Body of pancreas (tissue), 4 donors: ENCODE results near the gene STRBP. TPM values are rescaled to one million over a fixed set of nuclear protein-coding genes. Genes with fewer than 3 reads are reported as not detected.
"Not testable (repeated sequence)": the region's sequence is repeated elsewhere in the genome, so short reads cannot be mapped to it uniquely, and the experiment has no call there.

Source experiments
- ATAC-seq: fragments of 150-250 bp; one replicate; pipeline ENCODE4 v1.9.1; 2016
- DNase-seq, 4 donors: peaks; one replicate each; pipeline ENCODE4 v3.0.0-alpha.2; 2019
- H3K27ac ChIP-seq, 4 donors: fragments of 200-600 bp; sonication (generic); 1 replicate in 3 of 4; 2 replicates in 1 of 4; pipeline versions ENCODE4 v1.5.1 to v1.6.1; 2016 to 2019; ENCODE audit warnings: mild to moderate bottlenecking in 1 of 4, mixed read lengths in 1 of 4, moderate library complexity in 1 of 4
- H3K27me3 ChIP-seq, 2 donors: fragments of 200-600 bp; sonication (generic); one replicate each; pipeline ENCODE4 v1.6.0; 2016; ENCODE audit warnings: mild to moderate bottlenecking in 1 of 2
- H3K36me3 ChIP-seq, 2 donors: fragments of 200-600 bp; sonication (generic); replicated peaks in 1 of 2; 2 replicates each; pipeline ENCODE4 v1.5.1; 2016; ENCODE audit warnings: low read depth in 2 of 2; ENCODE audit not compliant: insufficient read depth in 1 of 2
- H3K4me1 ChIP-seq: fragments of 200-600 bp; sonication (generic); one replicate; pipeline ENCODE4 v1.6.0; 2016
- H3K4me3 ChIP-seq, 2 donors: fragments of 200-600 bp; sonication (generic); 1 replicate in 1 of 2; 2 replicates in 1 of 2; pipeline ENCODE4 v1.5.1; 2016 to 2019
- H3K9me3 ChIP-seq, 3 donors: fragments of 200-600 bp; sonication (generic); 1 replicate in 2 of 3; 2 replicates in 1 of 3; pipeline ENCODE4 v1.5.1; 2016
- CTCF ChIP-seq, 7 experiments: fragments of 450-650 bp in 4 of 7; fragments of 200-600 bp in 3 of 7; sonication (generic) in 3 of 7; IDR thresholded peaks; one replicate each; pipeline ENCODE4 v1.5.1; 2016 to 2019; ENCODE audit warnings: antibody characterized with exemption in 7 of 7
- POLR2A ChIP-seq, 3 donors: fragments of 450-650 bp; IDR thresholded peaks; one replicate each; pipeline ENCODE4 v1.6.1; 2016; ENCODE audit warnings: antibody characterized with exemption in 3 of 3, mild to moderate bottlenecking in 2 of 3
- WGBS, 2 donors: methylation state at CpG; one replicate each; pipeline ENCODE4 v1.1.5; 2017; 5-methylcytosine and 5-hydroxymethylcytosine counted together
- intact Hi-C: fragments of 100-400 bp; cut with DNase I; formaldehyde crosslinking; loops from one replicate; pipeline ENCODE4 v1.15.1; 2023
- total RNA-seq, 2 donors: library from RNA; depleted of rRNA; stranded (reverse); fragments of >200 nt; gene quantifications; one replicate each; pipeline ENCODE4 v1.1.0, GENCODE V29; 2016

Gene STRBP
- total RNA-seq, 2 donors from 2014 or later, result 11.5 to 13.5 TPM

GRCh38 chr9:123255718-123256117, 12.7 kb downstream of the STRBP start:
- Histone ChIP-seq H3K9me3 (no peaks in the 10 kb centered on the region), H3K4me3 (no peak overlapping the region), H3K27ac (no peak overlapping the region), H3K27me3 (no peaks in the 10 kb centered on the region), H3K36me3 (no peaks in the 10 kb centered on the region), H3K4me1 (peaks cover 24% of the 10 kb centered on the region)
- TF ChIP-seq CTCF (IDR thresholded peaks at IDR 0.05) (no peak), POLR2A (IDR thresholded peaks at IDR 0.05) (no peak)
- intact Hi-C loops, result no loop called here
- no peak for ATAC-seq
- 83 to 84% methylated on average over 3 of the region's 3 CpGs for WGBS, 2 donors
- no peak for DNase-seq

DNA sequence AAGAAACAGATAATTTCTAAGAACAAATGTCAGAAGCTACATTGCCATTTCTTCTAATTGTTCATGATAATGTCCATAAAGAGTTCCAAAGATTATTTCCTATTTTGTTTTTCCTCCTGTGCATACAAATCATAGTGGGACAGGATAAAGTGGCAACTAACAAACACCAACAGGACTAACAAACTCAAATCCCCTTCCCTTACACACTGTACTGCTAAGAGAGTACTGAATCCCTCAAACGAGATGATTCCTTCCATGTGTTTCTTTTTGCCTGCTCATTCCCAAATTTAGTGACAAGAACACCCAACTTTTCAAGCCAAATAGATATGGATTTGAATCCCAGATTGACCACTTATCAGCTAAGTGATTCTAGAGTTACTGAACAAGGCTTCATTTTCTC, 15.2 kb downstream of the STRBP start:
- Histone ChIP-seq H3K4me3 (no peak overlapping the region), H3K36me3 (no peaks in the 10 kb centered on the region), H3K27me3 (no peaks in the 10 kb centered on the region), H3K27ac (no peak overlapping the region), H3K4me1 (peaks cover 25% of the 10 kb centered on the region), H3K9me3 (no peaks in the 10 kb centered on the region)
- no peak for TF ChIP-seq CTCF (IDR thresholded peaks at IDR 0.05)
- no peak for TF ChIP-seq POLR2A (IDR thresholded peaks at IDR 0.05)
- intact Hi-C loops, result no loop called here
- DNase-seq (no peak), ATAC-seq (no peak)
- WGBS, 2 donors, result 78 to 91% methylated on average over 1 of the region's 1 CpG

DNA sequence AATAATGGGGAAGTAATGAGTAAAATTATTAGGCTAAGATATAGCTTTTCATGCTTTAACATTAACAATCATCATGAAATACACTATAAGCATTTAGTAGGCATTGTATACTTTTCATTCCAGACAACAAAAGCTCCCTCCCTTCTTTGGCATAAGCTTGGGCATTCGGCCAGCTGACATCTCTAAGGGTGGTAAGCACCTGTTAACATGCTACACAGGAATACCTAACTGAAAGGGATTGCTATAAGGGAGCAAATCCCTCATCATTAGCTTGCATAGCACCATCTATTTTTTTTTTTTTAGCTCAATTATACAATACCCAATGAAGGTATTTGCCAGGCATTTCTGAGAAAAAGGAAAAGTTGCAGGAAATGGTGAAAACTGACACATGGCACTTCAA, 16.6 kb downstream of the STRBP start:
- H3K36me3 ChIP-seq, result no peaks in the 10 kb centered on the region
- no peak overlapping the region for H3K27ac ChIP-seq
- ATAC-seq (no peak), DNase-seq (peak in 3 of 4 donors; percentile 25 to 58 (median 25))
- H3K9me3 ChIP-seq, result no peaks in the 10 kb centered on the region
- H3K4me3 ChIP-seq, result no peak overlapping the region
- intact Hi-C loops, result no loop called here
- H3K27me3 ChIP-seq, result no peaks in the 10 kb centered on the region
- TF ChIP-seq CTCF (IDR thresholded peaks at IDR 0.05) (no peak), POLR2A (IDR thresholded peaks at IDR 0.05) (no peak)
- WGBS, 2 donors, result 16 to 33% methylated on average over 1 of the region's 1 CpG
- H3K4me1 ChIP-seq, result peaks cover 25% of the 10 kb centered on the region

GRCh38 chr9:123251324-123251723, 17.1 kb downstream of the STRBP start:
- WGBS, 2 donors, result 11 to 31% methylated on average over 1 of the region's 1 CpG
- ATAC-seq (peak; percentile 48), DNase-seq (peak in 1 of 4 donors; percentile 5)
- peak overlapping the region in 1 of 4 donors; percentile 1 for H3K27ac ChIP-seq
- peaks cover 29% of the 10 kb centered on the region for H3K4me1 ChIP-seq
- no peak for TF ChIP-seq CTCF (IDR thresholded peaks at IDR 0.05)
- no peak for TF ChIP-seq POLR2A (IDR thresholded peaks at IDR 0.05)
- intact Hi-C loops, result no loop called here
- H3K27me3 ChIP-seq, result no peaks in the 10 kb centered on the region
- no peaks in the 10 kb centered on the region for H3K9me3 ChIP-seq
- no peaks in the 10 kb centered on the region for H3K36me3 ChIP-seq
- no peak overlapping the region for H3K4me3 ChIP-seq

DNA sequence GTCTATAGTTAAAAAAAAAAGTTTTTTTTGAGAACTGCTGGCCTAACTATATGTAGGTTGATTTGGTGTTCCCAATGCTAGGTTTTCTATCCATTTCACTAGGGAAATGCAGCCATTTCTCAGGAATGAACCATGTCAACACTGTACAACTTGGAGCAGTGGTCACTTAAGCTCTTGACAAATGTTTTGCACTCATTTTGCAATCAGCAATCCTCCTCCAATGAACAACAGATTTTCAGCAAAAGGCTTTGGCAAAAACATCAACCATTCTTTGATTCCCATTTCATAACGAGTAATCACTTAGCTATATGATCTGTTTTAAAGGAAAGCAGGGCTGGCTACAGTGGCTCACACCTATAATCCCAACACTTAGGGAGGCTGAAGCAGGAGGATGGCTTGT, 17.9 kb downstream of the STRBP start:
- ATAC-seq (no peak), DNase-seq (no peak)
- no peaks in the 10 kb centered on the region for H3K27me3 ChIP-seq
- peaks cover 30% of the 10 kb centered on the region for H3K4me1 ChIP-seq
- intact Hi-C loops, result no loop called here
- H3K36me3 ChIP-seq, result no peaks in the 10 kb centered on the region
- no peak for TF ChIP-seq CTCF (IDR thresholded peaks at IDR 0.05)
- no peak for TF ChIP-seq POLR2A (IDR thresholded peaks at IDR 0.05)
- WGBS, 2 donors, result 82 to 95% methylated on average over 1 of the region's 1 CpG
- no peaks in the 10 kb centered on the region for H3K9me3 ChIP-seq
- no peak overlapping the region for H3K4me3 ChIP-seq
- no peak overlapping the region for H3K27ac ChIP-seq

- not testable (repeated sequence) for H3K9me3 ChIP-seq, ATAC-seq
These were observed 19.2 kb downstream of the STRBP start for GRCh38 chr9:123249162-123249561.

More at GRCh38 chr9:123249162-123249561, 19.2 kb downstream of the STRBP start:
- H3K27ac ChIP-seq, H3K36me3 ChIP-seq, H3K4me3 ChIP-seq, intact Hi-C loops, DNase-seq, H3K27me3 ChIP-seq: not testable (repeated sequence)
- peaks cover 24% of the 10 kb centered on the region for H3K4me1 ChIP-seq
- 83 to 98% methylated on average over 4 of the region's 4 CpGs for WGBS, 2 donors
